ENCODE data around the gene CLSTN2.

Gene CLSTN2

DNA sequence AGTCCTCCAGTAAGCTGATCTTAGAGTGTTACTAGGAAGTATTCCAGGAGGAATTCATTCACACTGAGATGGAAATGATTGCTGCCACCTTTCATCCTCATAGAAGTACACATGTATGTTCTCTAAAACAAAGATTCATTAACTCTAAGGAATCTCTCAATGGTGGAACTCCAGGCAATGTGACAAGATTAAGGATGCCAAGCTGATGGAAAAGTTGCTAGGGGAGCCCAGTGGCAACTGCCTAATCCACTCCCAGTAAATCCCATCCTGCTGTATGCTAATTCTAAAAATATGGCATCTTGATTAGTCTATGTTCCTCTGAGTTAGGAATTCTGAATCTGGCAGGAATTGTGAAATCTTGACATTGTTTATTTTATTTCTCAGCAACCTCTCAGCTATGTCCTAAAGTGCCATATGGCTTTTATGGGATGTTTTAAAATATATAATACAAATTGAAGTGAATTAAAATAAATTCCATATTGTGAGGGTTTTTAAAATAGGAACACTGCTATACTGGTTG is 532.9 kb downstream of the CLSTN2 start:
- H3K4me3 ChIP-seq (ENCODE audit: low read depth, low read length): no peak overlapping the region
- TF ChIP-seq, protein P1, sequence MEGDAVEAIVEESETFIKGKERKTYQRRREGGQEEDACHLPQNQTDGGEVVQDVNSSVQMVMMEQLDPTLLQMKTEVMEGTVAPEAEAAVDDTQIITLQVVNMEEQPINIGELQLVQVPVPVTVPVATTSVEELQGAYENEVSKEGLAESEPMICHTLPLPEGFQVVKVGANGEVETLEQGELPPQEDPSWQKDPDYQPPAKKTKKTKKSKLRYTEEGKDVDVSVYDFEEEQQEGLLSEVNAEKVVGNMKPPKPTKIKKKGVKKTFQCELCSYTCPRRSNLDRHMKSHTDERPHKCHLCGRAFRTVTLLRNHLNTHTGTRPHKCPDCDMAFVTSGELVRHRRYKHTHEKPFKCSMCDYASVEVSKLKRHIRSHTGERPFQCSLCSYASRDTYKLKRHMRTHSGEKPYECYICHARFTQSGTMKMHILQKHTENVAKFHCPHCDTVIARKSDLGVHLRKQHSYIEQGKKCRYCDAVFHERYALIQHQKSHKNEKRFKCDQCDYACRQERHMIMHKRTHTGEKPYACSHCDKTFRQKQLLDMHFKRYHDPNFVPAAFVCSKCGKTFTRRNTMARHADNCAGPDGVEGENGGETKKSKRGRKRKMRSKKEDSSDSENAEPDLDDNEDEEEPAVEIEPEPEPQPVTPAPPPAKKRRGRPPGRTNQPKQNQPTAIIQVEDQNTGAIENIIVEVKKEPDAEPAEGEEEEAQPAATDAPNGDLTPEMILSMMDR (IDR thresholded peaks at IDR 0.05; ENCODE audit: insufficient read depth, low read depth, low read length, missing control alignments): no peak
- DNase-seq (ENCODE audit: low read depth): no peak

- DNase-seq (ENCODE audit: low read depth): no peak
- TF ChIP-seq, protein P1 (IDR thresholded peaks at IDR 0.05; ENCODE audit: insufficient read depth, low read depth, low read length, missing control alignments): no peak
Measured at GRCh38 chr3:140468407-140468806, 533.4 kb downstream of the CLSTN2 start.

GRCh38 chr3:140469491-140469890 is 534.5 kb downstream of the CLSTN2 start:
- no peak overlapping the region for H3K4me3 ChIP-seq (ENCODE audit: low read depth, low read length)
- TF ChIP-seq, protein P1 (IDR thresholded peaks at IDR 0.05; ENCODE audit: insufficient read depth, low read depth, low read length, missing control alignments): no peak
- no peak for DNase-seq (ENCODE audit: low read depth)

More at GRCh38 chr3:140468407-140468806, 533.4 kb downstream of the CLSTN2 start:
- no peak overlapping the region for H3K4me3 ChIP-seq (ENCODE audit: low read depth, low read length)

GRCh38 chr3:140470211-140470610 is 535.2 kb downstream of the CLSTN2 start:
- TF ChIP-seq, protein P1 (IDR thresholded peaks at IDR 0.05; ENCODE audit: insufficient read depth, low read depth, low read length, missing control alignments): no peak
- no peak for DNase-seq (ENCODE audit: low read depth)

GRCh38 chr3:140470962-140471361 is 536.0 kb downstream of the CLSTN2 start:
- no peak for DNase-seq (ENCODE audit: low read depth)
- TF ChIP-seq, protein P1 (IDR thresholded peaks at IDR 0.05; ENCODE audit: insufficient read depth, low read depth, low read length, missing control alignments): no peak
- no peak overlapping the region for H3K4me3 ChIP-seq (ENCODE audit: low read depth, low read length)

More at GRCh38 chr3:140470211-140470610, 535.2 kb downstream of the CLSTN2 start:
- no peak overlapping the region for H3K4me3 ChIP-seq (ENCODE audit: low read depth, low read length)

DNA sequence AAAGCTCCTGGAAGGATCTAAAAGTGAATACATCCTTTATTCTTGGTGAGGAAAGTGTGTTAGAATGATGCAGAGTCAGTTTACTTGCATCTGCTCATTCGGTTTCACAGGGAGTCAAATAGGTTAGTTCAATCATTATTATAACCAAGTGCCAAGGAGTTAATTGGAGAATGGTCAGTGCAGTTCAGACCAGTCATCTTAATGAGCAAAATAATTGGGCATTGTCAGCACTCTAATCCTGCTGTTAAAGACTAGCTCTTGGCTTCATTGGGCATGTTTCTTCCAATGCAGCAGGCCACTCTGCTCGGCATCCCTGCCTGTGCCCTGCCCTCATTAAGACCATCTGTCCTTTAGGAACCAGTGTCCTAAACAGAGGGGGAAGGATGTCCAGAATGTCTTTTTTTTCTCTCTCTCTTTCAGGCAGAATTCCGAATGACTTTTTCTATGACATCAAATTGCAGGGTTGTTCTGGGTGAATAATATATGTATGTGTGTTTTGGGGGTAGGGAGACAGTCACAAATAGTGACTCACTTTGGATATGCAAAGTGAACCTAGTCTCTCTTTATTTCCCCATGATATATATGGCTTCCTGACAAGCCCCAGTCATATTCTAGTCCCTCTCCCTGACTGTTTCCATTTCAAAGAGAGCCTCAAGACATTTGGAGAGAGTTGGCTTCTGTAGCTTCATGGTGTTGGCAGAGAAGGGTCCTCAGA is 537.5 kb downstream of the CLSTN2 start:
- no peak overlapping the region for H3K4me3 ChIP-seq (ENCODE audit: low read depth, low read length)
- DNase-seq (ENCODE audit: low read depth): no peak
- TF ChIP-seq, protein P1 (IDR thresholded peaks at IDR 0.05; ENCODE audit: insufficient read depth, low read depth, low read length, missing control alignments): no peak
